IPS-NIHi7 (cell line): ENCODE measurements around the gene UNC5A.

Source experiments
- DNase-seq: peaks from one replicate; pipeline ENCODE4 v3.0.0; 2012; ENCODE audit warnings: mixed read lengths; ENCODE audit errors: extremely low spot score

The UNC5A gene

GRCh38 chr5:176897263-176897662 lies 86.9 kb downstream of the UNC5A start:
- DNase-seq: no peak

- DNase-seq: no peak
Observed at GRCh38 chr5:176899296-176899891, 89.0 kb downstream of the UNC5A start, which contains the start of gene HK3. TSS of gene HK3 (minus strand) at chr5:176899346. CDS start at chr5:176896159, 3,187 bp downstream.

GRCh38 chr5:176899946-176900779 lies 89.8 kb downstream of the UNC5A start:
- no peak for DNase-seq

GRCh38 chr5:176900780-176901204 lies 90.4 kb downstream of the UNC5A start:
- no peak for DNase-seq

GRCh38 chr5:176901260-176902101 lies 91.1 kb downstream of the UNC5A start:
- DNase-seq: no peak

- DNase-seq: no peak
Observed at GRCh38 chr5:176902102-176902814, 91.9 kb downstream of the UNC5A start.

GRCh38 chr5:176902911-176903664 lies 92.7 kb downstream of the UNC5A start:
- DNase-seq: no peak

GRCh38 chr5:176904276-176904675 lies 93.9 kb downstream of the UNC5A start:
- no peak for DNase-seq

GRCh38 chr5:176906126-176906525 lies 95.8 kb downstream of the UNC5A start:
- DNase-seq: no peak

- DNase-seq: no peak
Observed at GRCh38 chr5:176906796-176907195, 96.4 kb downstream of the UNC5A start.

GRCh38 chr5:176908675-176909368 lies 98.5 kb downstream of the UNC5A start:
- DNase-seq: no peak

GRCh38 chr5:176912115-176912514 lies 101.8 kb downstream of the UNC5A start:
- DNase-seq: no peak

GRCh38 chr5:176915906-176916305 lies 105.5 kb downstream of the UNC5A start:
- DNase-seq: no peak

GRCh38 chr5:176916337-176916736 lies 106.0 kb downstream of the UNC5A start:
- DNase-seq: no peak

- DNase-seq: no peak
Observed at GRCh38 chr5:176918613-176919012, 108.3 kb downstream of the UNC5A start.

GRCh38 chr5:176921714-176922113 lies 111.4 kb downstream of the UNC5A start:
- DNase-seq: no peak

GRCh38 chr5:176922817-176923216 lies 112.5 kb downstream of the UNC5A start:
- DNase-seq: no peak

GRCh38 chr5:176927562-176927961 lies 117.2 kb downstream of the UNC5A start:
- DNase-seq: no peak

GRCh38 chr5:176929654-176930053 lies 119.3 kb downstream of the UNC5A start:
- DNase-seq: no peak
